Gastroesophageal sphincter (tissue), 4 donors: Measurements from ENCODE around the gene ANKS1A. TPM values are rescaled to one million over a fixed set of nuclear protein-coding genes. Genes with fewer than 3 reads are reported as not detected.
A peak's percentile ranks its signal among the peaks of the same experiment; 100 is the strongest.

ENCODE experiments used
- ATAC-seq: fragments of 150-250 bp; one replicate; pipeline ENCODE4 v1.9.1; 2016; ENCODE audit warnings: mild to moderate bottlenecking, moderate library complexity
- H3K27ac ChIP-seq, 4 donors: fragments of 200-600 bp; sonication (generic) in 3 of 4; 1 replicate in 3 of 4; 2 replicates in 1 of 4; pipeline ENCODE4 v1.5.1; 2016 to 2019
- H3K27me3 ChIP-seq: fragments of 200-600 bp; sonication (generic); one replicate; pipeline ENCODE4 v1.5.1; 2019
- H3K36me3 ChIP-seq, 2 donors: fragments of 200-600 bp; sonication (generic); one replicate each; pipeline ENCODE4 v1.5.1; 2019; ENCODE audit warnings: control low read depth in 1 of 2
- H3K4me1 ChIP-seq, 3 donors: fragments of 200-600 bp; sonication (generic); 1 replicate in 2 of 3; 2 replicates in 1 of 3; pipeline ENCODE4 v1.5.1; 2016 to 2019; ENCODE audit warnings: control low read depth in 2 of 3
- H3K4me3 ChIP-seq, 2 donors: fragments of 200-600 bp; sonication (generic); one replicate each; pipeline ENCODE4 v1.5.1; 2019; ENCODE audit warnings: mild to moderate bottlenecking in 1 of 2, moderate library complexity in 1 of 2
- H3K9me3 ChIP-seq, 3 donors: fragments of 200-600 bp; sonication (generic); one replicate each; pipeline ENCODE4 v1.5.1; 2017 to 2019; ENCODE audit warnings: control low read depth in 2 of 3
- CTCF ChIP-seq, 4 experiments: fragments of 200-600 bp in 2 of 4; fragments of 450-650 bp in 2 of 4; sonication (generic) in 1 of 4; IDR thresholded peaks; one replicate each; pipeline ENCODE4 v1.5.1; 2017 to 2019; ENCODE audit warnings: antibody characterized with exemption in 4 of 4, mild to moderate bottlenecking in 2 of 4, moderate library complexity in 2 of 4
- EP300 ChIP-seq: sonication (generic); formaldehyde crosslinking; IDR thresholded peaks from one replicate; pipeline ENCODE4 v1.6.1; 2017; ENCODE audit warnings: antibody characterized with exemption, mild to moderate bottlenecking
- POLR2A ChIP-seq, 2 donors: fragments of 450-650 bp; IDR thresholded peaks; one replicate each; pipeline ENCODE4 v1.6.1; 2017; ENCODE audit warnings: antibody characterized with exemption in 2 of 2, mild to moderate bottlenecking in 2 of 2, moderate library complexity in 1 of 2
- POLR2AphosphoS5 ChIP-seq: sonication (generic); formaldehyde crosslinking; IDR thresholded peaks from one replicate; pipeline ENCODE4 v1.6.1; 2017; ENCODE audit warnings: antibody characterized with exemption
- WGBS, 2 donors: methylation state at CpG; one replicate each; pipeline ENCODE4 v1.1.5; 2018; ENCODE audit warnings: low coverage in 1 of 2; 5-methylcytosine and 5-hydroxymethylcytosine counted together
- total RNA-seq, 4 donors: library from RNA; depleted of rRNA; stranded (reverse); fragments of >200 nt; gene quantifications; one replicate each; pipeline ENCODE4 v1.1.0, GENCODE V29; 2016

ANKS1A gene
- total RNA-seq, 4 donors from 2014 or later: 52.0 to 135 (median 88.4) TPM

- H3K27ac ChIP-seq: peak overlapping the region in 3 of 4 donors; percentile 81 to 97 (median 85)
- no peaks in the 10 kb centered on the region for H3K27me3 ChIP-seq
- no peak for TF ChIP-seq POLR2AphosphoS5
- TF ChIP-seq POLR2A (IDR thresholded peaks at IDR 0.05): no peak
- H3K4me1 ChIP-seq: peaks cover 7 to 94% (median 15%) of the 10 kb centered on the region in 3 donors
- WGBS, 2 donors: 71% methylated on average over 12 to 13 of the region's 14 CpGs
- peaks cover 0 to 97% of the 10 kb centered on the region in 2 donors for H3K36me3 ChIP-seq
- H3K9me3 ChIP-seq: no peaks in the 10 kb centered on the region
- no peak overlapping the region for H3K4me3 ChIP-seq
- no peak for ATAC-seq
Measured at GRCh38 chr6:35062676-35063574, 173.9 kb downstream of the ANKS1A start.

GRCh38 chr6:35063701-35064280, 174.7 kb downstream of the ANKS1A start:
- peaks cover 0 to 97% of the 10 kb centered on the region in 2 donors for H3K36me3 ChIP-seq
- ATAC-seq: no peak
- H3K27me3 ChIP-seq: no peaks in the 10 kb centered on the region
- H3K4me3 ChIP-seq: no peak overlapping the region
- H3K9me3 ChIP-seq: no peaks in the 10 kb centered on the region
- H3K27ac ChIP-seq: peak overlapping the region; percentile 64 to 97 (median 83)
- 47 to 82% methylated on average over 2 to 5 of the region's 11 CpGs for WGBS, 2 donors
- H3K4me1 ChIP-seq: peaks cover 7 to 94% (median 12%) of the 10 kb centered on the region in 3 donors
- TF ChIP-seq CTCF (IDR thresholded peaks at IDR 0.05) (no peak), EP300 (no peak), POLR2A (IDR thresholded peaks at IDR 0.05) (no peak), POLR2AphosphoS5 (no peak)

- H3K9me3 ChIP-seq: no peaks in the 10 kb centered on the region
- WGBS, 2 donors: 42% methylated on average over 8 of the region's 8 CpGs; no CpG with 5 or more reads in 1 of the 2 donors
- H3K4me1 ChIP-seq: peaks cover 7 to 94% (median 12%) of the 10 kb centered on the region in 3 donors
- no peak for ATAC-seq
- no peak for TF ChIP-seq POLR2AphosphoS5
- no peak for TF ChIP-seq CTCF (IDR thresholded peaks at IDR 0.05)
- TF ChIP-seq EP300: no peak
- TF ChIP-seq POLR2A (IDR thresholded peaks at IDR 0.05): no peak
- H3K27me3 ChIP-seq: no peaks in the 10 kb centered on the region
- peak overlapping the region; percentile 64 to 97 (median 83) for H3K27ac ChIP-seq
- peaks cover 0 to 97% of the 10 kb centered on the region in 2 donors for H3K36me3 ChIP-seq
- no peak overlapping the region for H3K4me3 ChIP-seq
Measured at GRCh38 chr6:35064290-35064689, 175.2 kb downstream of the ANKS1A start.

GRCh38 chr6:35064757-35065440, 175.8 kb downstream of the ANKS1A start:
- Histone ChIP-seq H3K36me3 (peaks cover 0 to 97% of the 10 kb centered on the region in 2 donors), H3K4me1 (peaks cover 7 to 90% (median 12%) of the 10 kb centered on the region in 3 donors), H3K27me3 (no peaks in the 10 kb centered on the region), H3K4me3 (no peak overlapping the region), H3K27ac (peak overlapping the region; percentile 64 to 97 (median 83)), H3K9me3 (no peaks in the 10 kb centered on the region)
- peak; percentile 31 for ATAC-seq
- 40% methylated on average over 1 of the region's 8 CpGs; no CpG with 5 or more reads in 1 of the 2 donors for WGBS, 2 donors
- TF ChIP-seq POLR2A (IDR thresholded peaks at IDR 0.05): no peak
- TF ChIP-seq POLR2AphosphoS5: peak; percentile 12
- no peak for TF ChIP-seq EP300
- TF ChIP-seq CTCF (IDR thresholded peaks at IDR 0.05): peak in 3 of 4 experiments; percentile 7 to 24 (median 10)

GRCh38 chr6:35065441-35065800, 176.4 kb downstream of the ANKS1A start:
- no CpG with 5 or more reads among the region's 9 CpGs for WGBS, 2 donors
- Histone ChIP-seq H3K4me3 (no peak overlapping the region), H3K36me3 (peaks cover 0 to 95% of the 10 kb centered on the region in 2 donors), H3K4me1 (peaks cover 7 to 84% (median 12%) of the 10 kb centered on the region in 3 donors), H3K9me3 (no peaks in the 10 kb centered on the region), H3K27ac (peak overlapping the region; percentile 5 to 97 (median 83)), H3K27me3 (no peaks in the 10 kb centered on the region)
- TF ChIP-seq EP300 (no peak), CTCF (IDR thresholded peaks at IDR 0.05) (no peak), POLR2A (IDR thresholded peaks at IDR 0.05) (no peak), POLR2AphosphoS5 (no peak)
- no peak for ATAC-seq
